Measurements from ENCODE around the gene TAF5L.

Gene TAF5L

GRCh38 chr1:229655781-229656180 lies 29.9 kb upstream of the TAF5L start:
- DNase-seq (ENCODE audit: low read depth, low spot score) = no peak
- in situ Hi-C loops (cut with HindIII; ENCODE audit: low sequenced_read_pairs) = no loop called here
- no peak overlapping the region for H3K4me3 ChIP-seq (ENCODE audit: low read depth, low read length)
- TF ChIP-seq, protein P1, sequence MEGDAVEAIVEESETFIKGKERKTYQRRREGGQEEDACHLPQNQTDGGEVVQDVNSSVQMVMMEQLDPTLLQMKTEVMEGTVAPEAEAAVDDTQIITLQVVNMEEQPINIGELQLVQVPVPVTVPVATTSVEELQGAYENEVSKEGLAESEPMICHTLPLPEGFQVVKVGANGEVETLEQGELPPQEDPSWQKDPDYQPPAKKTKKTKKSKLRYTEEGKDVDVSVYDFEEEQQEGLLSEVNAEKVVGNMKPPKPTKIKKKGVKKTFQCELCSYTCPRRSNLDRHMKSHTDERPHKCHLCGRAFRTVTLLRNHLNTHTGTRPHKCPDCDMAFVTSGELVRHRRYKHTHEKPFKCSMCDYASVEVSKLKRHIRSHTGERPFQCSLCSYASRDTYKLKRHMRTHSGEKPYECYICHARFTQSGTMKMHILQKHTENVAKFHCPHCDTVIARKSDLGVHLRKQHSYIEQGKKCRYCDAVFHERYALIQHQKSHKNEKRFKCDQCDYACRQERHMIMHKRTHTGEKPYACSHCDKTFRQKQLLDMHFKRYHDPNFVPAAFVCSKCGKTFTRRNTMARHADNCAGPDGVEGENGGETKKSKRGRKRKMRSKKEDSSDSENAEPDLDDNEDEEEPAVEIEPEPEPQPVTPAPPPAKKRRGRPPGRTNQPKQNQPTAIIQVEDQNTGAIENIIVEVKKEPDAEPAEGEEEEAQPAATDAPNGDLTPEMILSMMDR (IDR thresholded peaks at IDR 0.05; ENCODE audit: low read depth, low read length) = no peak

GRCh38 chr1:229653420-229653819 lies 27.5 kb upstream of the TAF5L start:
- DNase-seq (ENCODE audit: low read depth, low spot score) = no peak
- TF ChIP-seq, protein P1 (IDR thresholded peaks at IDR 0.05; ENCODE audit: low read depth, low read length) = no peak
- no peak overlapping the region for H3K4me3 ChIP-seq (ENCODE audit: low read depth, low read length)
- in situ Hi-C loops (cut with HindIII; ENCODE audit: low sequenced_read_pairs) = no loop called here

DNA sequence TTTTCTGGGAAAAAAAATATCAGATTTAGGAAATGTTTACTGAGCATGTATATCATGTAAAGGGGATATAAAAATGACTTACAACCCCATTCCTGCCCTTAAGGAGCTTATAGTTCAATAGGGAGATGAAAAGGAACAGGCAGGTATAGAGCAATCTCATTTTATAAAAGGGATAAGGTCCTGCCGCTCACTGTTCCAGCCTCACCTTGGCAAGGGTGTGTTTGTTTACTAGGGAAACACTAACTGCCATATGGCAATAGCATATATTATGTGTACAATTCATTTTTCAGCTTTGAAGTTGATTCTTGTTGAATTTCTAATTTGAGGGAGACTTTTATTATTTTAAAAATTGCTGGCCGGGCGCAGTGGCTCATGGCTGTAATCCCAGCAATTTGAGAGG lies 25.6 kb upstream of the TAF5L start:
- TF ChIP-seq, protein P1 (IDR thresholded peaks at IDR 0.05; ENCODE audit: low read depth, low read length) = no peak
- DNase-seq (ENCODE audit: low read depth, low spot score) = no peak
- in situ Hi-C loops (cut with HindIII; ENCODE audit: low sequenced_read_pairs) = no loop called here
- no peak overlapping the region for H3K4me3 ChIP-seq (ENCODE audit: low read depth, low read length)

GRCh38 chr1:229650045-229650444 lies 24.1 kb upstream of the TAF5L start:
- H3K4me3 ChIP-seq (ENCODE audit: low read depth, low read length) = no peak overlapping the region
- TF ChIP-seq, protein P1 (IDR thresholded peaks at IDR 0.05; ENCODE audit: low read depth, low read length) = no peak
- no peak for DNase-seq (ENCODE audit: low read depth, low spot score)
- in situ Hi-C loops (cut with HindIII; ENCODE audit: low sequenced_read_pairs) = no loop called here

DNA sequence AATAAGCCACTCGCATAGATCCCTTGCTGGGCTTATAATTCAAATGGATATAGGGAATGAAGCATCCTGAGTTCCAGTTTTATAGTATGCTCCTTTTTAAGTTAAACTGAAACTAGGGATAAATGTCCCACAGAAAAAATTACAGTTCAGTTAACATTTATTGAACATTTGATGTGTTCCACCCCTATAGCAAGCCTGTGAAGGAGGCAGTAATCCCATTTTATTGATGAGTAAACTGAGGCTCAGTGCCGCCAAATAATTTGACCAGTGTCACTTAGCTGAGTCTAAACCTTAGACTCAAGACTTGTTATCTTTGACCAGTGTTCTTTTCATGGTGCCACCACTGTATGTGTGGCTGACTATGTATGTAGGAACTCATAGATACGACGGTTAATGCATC lies 22.5 kb upstream of the TAF5L start:
- in situ Hi-C loops (cut with HindIII; ENCODE audit: low sequenced_read_pairs) = no loop called here
- DNase-seq (ENCODE audit: low read depth, low spot score) = no peak
- H3K4me3 ChIP-seq (ENCODE audit: low read depth, low read length) = no peak overlapping the region
- TF ChIP-seq, protein P1 (IDR thresholded peaks at IDR 0.05; ENCODE audit: low read depth, low read length) = no peak

DNA sequence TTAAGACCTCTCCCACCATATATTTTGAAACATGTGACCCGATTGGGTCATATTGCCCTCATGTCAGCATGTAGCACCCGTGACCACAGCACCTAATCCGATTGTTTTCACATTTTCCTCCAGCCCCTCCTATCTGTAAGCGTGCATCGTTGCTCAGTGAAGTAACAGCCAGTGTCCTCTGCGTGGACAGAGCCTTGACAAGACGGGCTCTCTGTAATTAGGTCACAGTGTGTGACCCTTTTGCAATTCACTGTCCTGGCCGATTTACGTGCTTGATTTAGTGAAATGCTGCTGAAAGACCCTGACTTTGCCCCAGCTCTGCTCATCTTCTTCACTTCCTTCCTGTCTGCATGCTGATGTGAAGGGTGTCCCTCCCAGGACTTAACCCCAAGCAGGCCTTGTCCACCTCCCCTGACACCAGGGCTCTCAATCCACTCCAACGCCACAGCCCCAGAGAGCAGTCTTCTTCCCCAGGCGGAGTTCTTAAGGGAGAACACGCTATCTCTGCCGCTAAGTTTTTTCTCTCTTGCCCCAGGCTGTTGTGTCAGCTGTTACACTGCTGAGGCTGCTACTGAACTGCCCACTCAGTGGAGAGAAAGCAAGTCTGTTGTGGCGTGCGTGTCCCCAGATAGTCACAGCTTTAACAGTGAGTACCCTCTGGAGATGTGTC lies 19.5 kb upstream of the TAF5L start:
- TF ChIP-seq, protein P1 (IDR thresholded peaks at IDR 0.05; ENCODE audit: low read depth, low read length) = no peak
- in situ Hi-C loops (cut with HindIII; ENCODE audit: low sequenced_read_pairs) = no loop called here
- no peak for DNase-seq (ENCODE audit: low read depth, low spot score)
- H3K4me3 ChIP-seq (ENCODE audit: low read depth, low read length) = no peak overlapping the region
